GM19468 (cell line): ENCODE data around the gene GMPR2.

Source experiments
- ATAC-seq: cut with Tn5 transposase; IDR thresholded peaks from one replicate; pipeline ENCODE4 v1.9.1; 2021; ENCODE audit warnings: mild to moderate bottlenecking, moderate library complexity, moderate number of reproducible peaks; ENCODE audit not compliant: unreplicated experiment; ENCODE audit errors: extremely low read depth

GMPR2 gene

DNA sequence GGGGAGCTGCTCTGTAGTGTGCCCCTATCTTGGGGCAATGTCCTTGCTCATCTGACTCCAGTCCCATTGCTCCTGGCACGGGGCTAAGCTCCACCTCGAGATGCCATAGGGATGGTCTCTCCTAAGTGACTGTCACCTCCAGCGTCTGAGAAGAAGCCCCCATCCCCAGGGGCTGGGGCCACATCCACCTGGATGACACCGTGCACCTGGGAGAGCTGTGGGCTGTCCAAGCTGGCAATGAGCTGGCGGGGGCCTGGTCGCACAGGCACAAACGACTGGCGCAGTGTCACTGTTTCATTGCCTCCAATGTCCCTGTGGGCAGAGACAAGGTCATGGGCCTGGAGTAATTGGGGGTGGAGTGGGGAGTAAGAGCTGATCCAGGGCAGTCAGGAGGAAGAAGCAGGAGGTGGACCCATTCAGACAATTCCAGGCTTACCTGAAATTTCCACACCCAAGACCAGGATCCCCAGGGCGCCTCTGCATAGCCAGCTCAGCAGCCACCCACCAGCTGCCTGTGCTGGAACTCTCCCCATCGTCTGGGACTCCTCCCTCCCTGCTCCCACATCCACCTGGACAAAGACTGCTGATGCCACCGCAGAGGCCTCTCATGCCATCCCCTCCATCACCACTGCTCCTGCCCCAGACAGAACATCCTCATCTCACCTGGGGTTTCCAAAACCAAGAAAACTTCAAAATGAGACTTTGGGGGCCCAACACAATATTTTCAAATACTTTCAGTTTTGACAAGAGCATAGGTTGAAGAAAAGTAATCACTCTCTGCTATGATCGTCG, 16.7 kb downstream of the GMPR2 start:
- no peak for ATAC-seq

DNA sequence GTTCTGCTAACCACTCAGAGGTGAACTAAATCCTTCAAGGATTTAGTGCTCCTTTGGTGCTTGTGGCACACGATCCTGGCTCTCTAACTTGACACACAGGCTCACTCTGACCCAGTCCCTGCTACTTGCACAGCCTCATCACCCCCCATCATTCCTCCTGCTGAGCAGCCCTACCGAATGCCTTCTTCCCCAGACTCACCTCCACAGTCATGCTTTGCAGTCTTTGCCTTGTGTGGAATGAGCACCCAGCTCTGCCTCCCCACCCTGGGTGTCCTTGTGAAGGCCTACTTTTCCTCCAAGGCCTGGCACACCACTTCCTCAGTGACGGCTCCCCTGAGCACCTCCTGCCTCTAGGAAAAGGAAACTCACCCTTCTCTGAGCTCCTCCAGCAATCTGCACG, 17.6 kb downstream of the GMPR2 start:
- ATAC-seq, result no peak

DNA sequence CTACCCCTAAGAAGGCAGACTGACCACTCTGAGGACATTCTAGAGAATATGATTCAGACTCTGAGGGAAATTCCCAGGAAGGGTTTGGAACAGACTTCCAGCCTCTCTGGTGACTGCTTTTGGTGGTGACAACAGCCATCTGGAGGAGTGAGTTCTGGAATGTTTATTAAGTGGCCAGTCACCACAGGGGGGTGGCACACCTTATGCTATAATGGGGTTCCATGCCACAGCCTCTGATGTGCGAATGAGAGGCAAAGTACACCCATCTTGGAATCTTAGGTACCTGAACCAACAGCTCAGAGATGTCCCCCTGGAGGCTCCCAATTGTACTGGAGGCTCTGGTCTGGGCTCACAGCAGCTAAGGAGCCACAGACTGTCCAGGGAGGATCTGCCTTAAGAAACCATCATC, 19.2 kb downstream of the GMPR2 start:
- no peak for ATAC-seq

DNA sequence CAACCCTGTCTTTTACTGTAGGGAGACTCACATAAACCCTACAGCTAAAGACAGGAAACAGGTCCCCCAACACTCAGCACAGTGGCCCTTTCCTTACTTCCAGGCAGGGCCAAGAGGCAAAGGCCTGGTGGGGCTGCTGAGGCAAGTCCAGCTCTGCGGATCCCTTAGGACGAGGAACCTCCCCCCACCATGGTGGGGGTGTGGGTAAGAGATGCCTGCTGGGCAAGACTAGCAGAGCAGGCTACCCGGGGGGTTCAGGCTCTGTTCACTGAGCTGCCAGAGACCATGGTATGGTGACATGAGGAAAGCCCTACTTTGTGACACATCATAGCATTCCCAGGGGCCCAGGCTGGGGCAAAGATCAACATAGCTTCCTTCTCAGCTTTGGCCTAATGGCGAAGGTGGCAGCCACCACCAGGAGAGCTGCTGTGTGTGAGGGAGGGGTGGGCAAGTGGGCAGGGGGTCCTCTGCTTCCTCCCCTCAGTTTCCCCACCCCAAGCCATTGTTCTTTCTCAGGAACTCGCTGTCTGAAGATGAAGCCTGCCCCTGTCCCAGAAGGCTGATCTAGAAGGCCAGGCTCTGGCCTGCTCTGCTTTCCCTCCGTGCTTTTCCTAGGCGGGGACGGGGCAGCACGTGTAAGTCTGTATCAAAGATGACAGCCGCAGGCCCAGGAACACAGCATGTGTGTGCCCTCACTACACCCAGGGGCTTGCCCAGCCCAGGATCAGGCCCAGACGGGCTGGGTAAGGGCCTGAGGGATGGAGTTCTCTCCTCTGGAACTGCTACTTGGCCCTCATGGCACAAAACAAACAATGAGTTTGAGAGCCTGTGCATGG, 19.8 kb downstream of the GMPR2 start:
- ATAC-seq, result no peak

DNA sequence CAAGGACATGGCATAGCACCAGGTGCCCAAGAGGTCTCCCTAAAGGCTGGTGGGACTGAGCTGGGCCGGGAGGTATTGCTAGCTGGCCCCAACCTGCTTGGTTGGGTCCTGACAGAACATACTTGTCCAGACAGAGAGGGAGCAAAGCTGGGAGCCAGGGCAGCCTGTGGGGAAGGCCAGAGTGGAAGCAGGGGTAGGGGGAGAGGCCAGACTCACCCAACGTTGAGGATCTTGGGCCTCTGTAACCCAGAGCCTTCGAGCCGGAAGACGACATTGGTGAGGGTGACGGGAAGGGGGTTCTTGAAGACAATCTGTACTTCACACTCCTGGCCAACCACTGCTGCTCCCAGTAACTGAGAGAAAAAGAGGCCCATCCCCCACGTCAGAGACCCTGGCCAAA, 21.2 kb downstream of the GMPR2 start:
- no peak for ATAC-seq

DNA sequence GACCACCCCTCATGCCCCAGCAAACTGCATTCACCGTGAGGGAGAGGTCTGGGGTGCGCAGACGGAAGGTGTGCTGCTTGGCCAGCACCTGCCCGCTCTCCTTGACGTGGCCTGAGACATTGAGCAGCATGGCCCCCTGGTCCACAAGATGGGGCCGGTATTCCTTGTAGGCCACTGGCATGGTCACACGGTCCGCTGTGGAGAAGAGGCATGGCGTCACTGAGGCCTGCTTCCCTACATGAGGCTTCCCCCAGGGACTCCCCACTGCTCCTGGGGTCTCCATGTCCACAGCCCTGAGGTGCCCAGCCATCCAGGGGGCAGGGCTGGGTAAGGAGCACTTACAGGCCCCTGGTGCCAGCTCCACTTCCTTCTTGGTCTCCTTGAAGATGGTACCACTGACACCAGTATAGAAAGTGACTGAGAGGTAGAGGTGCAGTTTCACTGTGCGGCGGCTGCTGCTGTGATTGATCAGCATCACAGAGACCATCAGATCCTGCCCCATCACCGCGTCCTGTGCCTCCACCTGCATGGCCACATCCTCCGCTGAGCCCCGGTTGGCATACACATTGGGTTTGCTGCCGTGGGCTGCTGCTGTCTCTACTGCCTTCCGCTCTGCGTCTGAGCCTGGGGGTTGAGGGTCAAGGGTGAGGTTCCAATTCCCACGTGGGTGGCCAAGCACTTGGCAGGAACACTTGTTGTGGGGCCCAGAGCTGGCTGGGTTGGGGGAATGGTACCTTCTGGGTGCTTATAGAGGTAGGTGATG, 22.1 kb downstream of the GMPR2 start:
- no peak for ATAC-seq

DNA sequence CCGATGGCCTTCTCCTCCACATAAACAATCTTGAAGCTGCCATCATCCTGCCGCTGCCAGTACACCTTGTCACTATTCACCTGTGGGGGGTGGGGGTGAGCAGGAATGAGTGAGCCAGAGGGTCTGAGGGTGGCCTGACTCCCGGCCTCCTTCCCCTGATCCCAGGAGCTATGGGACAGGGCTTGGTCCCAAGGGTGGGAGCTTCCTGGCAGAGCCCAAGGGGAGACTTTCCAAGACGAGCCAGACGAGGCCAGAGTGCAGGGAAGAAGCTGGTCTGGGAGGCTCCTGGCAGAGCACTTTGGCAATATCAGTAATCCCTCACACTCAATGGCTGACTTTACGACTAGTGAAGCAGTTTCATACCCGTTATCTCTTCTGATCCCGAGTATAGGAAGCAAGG, 22.7 kb downstream of the GMPR2 start:
- ATAC-seq, result no peak

DNA sequence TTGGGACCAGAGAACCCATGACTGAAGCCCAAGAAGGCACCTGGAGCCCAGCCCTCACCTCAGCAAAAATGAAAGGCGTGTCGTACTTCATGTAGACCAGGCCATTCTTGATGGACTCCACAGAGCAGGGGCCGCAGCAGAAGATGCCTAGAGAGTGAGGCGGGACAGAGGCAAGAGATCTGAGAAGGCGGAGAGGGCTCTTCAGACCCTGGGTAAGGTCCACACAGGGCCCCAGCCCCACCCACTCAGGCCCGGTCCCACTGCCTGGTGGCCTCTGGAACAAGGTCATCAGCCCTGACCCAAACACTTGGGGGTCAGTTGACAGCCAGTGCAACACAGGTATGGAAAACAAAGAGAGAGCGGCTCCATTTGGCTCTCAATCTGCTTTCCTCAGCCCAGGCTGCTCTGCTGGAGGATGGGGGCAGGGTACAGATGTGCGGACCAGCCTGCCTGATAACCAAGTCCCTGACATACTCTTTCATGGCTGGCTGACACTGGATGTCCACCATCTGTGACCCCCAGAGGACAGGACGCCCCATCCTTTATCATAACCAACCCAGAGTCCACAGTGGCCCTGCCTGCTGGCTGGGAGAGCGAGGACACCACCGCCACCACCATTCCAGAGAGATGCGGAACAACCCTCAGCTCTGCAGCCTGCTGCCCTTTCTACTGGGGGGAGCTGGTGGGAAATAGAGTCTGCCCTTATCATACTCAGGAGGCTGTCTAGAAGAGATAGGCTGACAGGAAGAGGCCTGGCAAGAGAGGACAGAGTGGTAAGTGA, 23.4 kb downstream of the GMPR2 start:
- ATAC-seq, result no peak

DNA sequence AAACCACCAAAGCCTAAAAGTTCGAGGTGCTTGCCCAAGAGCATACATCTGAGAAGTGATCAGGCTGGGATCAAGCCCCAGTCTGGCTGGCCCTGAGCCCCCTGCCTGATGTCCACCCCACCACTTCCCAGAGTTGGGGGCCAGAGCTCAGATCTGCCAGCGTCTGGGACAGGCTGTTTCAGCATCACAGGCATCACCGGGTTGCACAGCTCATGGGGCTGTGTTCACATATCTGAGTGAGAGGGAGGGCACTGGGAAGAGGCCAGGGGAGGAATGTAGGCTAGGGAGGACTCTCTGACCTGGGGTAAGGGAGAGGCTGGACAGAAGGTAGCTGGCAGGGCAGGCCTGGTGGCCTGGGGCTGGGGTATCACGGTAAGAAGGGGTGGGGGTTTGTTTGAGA, 24.2 kb downstream of the GMPR2 start:
- no peak for ATAC-seq

DNA sequence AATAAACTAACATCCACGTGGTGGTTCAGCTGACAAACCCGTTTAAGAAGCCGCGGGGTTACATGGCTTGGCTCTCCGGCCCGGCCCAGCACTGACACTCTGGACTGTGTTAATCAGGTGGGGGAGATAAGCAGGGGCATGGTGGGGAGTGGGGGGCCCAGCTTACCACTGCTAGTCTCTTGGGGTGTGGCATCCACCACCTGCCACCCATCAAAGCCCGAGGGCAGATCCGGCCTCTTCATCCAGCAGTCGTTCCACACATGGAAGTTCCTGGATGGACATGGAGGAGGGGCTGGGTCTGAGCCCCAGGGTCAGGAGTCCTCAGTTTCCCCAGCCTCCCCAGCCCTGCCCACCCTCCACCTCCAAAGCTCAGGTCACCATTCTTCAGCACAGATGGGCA, 25.4 kb downstream of the GMPR2 start:
- ATAC-seq, result no peak

DNA sequence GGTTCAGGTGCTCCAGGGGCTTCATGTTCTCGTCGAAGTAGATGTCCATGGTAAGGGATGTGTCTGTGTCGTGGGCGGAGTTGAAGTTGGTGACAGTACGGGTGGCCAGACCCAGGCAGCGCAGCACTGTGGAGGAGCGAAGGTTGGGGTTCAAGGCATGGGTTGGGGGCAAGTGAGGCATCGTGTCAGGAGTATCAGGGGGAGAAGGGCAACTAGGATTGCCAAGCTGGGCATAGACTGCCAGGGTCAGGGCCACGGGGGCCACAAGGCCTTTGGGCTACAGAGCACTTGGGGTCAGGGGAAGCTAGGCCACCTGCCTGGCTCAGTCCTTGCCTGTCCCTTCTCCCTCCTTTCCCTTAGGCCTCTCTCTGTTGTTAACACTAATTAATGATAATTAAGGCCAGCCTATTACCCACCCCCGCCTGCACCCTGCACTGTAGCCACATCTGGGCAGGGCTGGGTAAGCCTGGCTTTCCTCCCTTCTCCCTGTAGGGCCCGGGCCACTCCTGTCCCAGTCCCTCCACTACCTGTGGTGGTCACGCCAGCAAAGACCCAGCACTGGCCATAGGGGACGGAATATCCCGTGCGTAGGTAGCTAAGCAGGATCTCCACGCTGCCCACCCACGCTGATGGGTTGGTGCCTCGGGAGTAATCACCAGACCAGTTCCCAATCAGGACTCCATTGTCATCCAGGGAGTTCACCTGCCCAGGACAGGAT, 26.0 kb downstream of the GMPR2 start:
- no peak for ATAC-seq

DNA sequence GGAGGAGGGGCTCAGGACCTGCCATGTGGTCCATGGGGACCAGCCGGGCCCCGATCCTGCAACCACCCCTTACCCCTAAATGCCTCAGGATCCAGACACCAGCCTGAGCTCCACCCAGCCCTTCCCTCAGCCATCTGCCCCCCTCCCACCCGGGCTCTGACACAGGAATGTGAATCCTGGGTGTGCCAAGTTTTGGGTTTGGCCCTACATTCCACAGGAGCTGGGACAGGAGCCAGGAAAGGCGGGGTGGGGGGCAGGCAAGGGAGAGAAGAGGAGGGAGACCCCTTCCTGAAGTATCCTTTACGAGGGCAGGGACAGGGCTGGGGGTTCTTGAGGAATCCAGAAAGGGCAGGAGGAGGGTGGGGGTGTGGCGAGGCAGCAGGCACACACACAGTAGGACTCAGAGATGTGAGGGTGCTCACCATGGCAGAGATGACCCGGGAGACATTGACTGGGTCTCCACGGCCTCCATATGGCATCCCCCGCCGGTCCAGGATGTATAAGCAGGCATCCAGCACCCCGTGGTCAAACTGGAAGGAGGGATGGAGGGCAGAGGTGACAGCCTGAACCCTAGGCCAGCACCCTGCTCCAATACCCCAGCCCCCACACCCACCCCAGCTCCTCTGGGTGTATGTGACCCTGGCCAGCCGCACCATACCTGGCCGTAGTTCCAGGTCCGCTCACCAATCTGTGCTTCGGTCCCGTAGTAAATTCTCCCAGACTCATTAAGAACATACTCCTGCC, 26.7 kb downstream of the GMPR2 start:
- no peak for ATAC-seq

DNA sequence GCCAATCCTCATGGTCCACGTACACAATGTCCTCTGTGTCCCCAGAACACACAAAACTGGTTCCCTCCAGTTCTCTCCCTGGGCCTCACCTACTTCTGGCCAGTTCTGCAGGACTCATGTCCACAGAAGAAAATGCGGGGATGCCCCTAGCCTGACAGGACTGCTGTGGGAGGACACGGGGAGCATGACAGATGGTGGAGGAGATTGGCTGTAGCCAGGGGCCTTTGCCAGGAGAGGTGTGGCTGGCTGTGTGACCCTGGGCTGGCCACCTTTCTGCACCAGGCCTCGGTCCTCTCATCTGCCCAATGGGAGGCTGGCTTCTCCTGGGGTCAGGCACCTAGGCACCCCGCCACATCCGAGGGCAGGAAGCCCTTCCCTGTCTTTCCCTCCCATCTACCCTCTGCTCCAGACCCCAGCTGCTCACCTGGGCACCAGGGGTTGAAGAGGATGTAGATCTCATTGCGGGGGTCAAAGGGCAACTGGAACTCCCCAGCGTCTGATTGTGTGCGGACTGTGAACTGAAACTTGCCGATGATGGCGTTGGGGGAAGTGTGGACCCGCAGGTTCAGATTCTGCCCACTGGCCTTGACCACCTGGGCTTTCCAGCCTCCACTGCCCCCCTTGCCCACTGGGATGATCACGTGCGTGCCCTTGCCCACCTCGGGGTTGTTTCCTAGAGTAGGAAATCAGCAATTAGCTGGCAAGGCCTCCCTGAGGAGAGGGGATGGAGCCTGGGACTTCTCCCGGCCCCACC, 27.5 kb downstream of the GMPR2 start:
- no peak for ATAC-seq

DNA sequence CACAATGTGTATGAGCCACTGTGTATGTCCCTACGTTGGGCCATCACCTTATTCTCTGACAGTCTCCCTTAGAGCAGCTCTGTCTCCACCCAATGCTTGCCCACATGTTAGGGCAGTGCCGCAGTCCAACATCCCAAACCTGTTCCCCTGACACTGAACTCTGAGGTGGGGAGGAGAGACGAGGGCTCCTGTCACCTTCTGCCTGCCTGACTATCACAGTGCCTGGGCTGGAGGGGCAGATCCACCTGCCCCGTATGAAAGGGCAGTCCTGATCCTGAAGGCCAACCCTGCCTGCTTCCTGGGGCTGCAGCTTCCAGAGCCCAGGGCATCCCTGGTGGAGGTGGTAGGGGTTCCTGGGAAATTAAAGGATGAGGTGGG, 28.0 kb downstream of the GMPR2 start:
- no peak for ATAC-seq

DNA sequence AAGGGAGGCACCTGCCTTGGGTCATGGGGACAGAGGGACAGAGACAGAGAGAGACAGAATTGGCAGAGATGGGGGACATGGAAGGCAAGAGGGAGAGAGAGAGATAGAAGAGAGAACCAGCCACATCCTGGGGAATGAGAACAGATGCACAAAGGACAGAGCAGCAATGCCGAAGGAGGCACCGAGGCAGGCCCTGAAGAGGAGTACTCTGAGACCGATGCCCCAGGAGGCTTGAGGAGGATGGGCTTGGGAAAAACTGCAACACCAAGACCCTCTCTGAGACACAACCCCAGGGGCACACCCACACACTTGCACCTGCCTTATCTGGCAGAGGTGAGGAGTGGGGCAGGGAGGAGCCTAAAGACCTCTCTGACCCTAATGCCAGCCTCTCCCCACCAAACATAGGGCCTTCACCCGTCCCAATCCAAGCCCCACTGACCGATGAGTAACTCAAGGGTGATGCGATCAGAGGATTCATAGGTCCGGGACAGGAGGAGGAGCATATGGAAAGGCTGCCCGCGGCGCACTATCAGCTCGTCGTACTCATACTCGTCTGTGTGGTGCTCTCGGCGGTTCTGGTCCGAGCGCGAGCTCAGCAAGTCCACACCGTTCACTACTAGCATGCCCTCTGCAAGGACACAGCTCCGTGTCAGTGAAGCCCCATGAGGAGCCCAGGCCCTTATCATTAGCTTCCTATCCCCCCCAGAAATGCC, 28.7 kb downstream of the GMPR2 start:
- ATAC-seq, result no peak

DNA sequence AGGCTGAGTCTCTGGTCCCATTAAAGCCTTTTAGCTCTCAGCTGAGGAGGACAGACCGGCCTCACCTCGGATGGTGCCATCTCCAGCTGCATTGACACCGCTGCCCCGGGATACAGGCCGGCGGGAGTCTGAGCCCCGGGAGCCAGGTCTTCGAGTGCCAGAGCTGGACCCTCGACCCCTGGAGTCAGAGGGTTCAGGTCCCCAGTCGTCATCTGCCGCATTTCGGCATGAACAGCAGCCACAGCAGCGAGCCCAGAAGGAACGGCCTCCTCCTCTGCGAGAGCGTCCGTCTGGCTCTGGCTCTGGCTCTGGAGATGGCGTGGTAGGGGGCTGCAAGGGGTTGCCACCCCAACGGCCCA, 29.2 kb downstream of the GMPR2 start:
- ATAC-seq, result no peak

DNA sequence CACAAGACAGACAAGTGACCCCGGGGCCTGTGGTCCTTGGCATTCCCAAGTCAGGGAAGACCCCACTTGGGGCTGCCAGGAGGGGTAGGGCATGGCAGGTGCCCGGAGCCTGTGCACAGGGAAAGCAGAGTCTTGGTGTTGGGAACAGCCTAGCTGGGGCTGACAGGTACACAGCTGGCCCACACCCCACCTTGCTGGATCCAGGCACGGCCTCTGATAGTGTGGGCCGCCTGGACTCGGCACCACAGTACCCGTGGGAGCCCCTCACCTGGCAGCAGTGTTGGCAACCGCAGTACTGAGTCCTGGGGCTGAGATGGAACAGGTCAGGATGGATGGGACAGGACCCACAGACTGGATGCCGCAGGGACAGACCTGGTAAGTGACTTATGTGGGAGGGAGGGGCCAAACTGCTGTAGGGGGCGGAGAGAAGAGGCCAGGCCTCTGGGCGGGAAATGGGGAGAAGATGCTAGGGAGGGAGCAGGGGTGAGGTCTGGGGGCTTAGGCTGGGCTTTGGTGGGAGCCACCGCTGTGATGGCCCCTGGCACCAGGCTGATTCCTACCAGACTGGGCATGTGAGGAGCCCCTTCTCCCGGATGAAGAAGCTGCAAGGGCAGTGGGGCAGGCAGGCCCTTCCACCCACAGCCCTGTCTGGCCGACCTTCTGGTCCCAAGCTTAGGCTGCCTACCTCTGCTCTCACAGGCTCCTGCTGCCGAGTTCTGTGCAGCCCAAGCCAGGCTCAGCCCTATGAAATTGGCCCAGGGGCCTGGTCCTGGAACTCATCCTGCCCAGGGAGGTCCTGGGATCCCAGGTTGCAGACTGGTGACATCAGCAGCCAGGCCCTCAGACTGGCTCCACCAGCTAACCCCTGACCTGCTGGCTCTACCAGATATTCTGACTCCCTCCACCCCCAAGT, 30.3 kb downstream of the GMPR2 start, which contains the start of gene TGM1:
TSS of gene TGM1 (minus strand) at position 357 of the 913 bp plus-strand sequence. CDS start 825 bp downstream, outside the sequence.
- ATAC-seq, result no peak
